HG03159 (cell line): Measurements from ENCODE around the gene MXD4.
"Not testable (repeated sequence)": the region's sequence is repeated elsewhere in the genome, so short reads cannot be mapped to it uniquely, and the experiment has no call there.

Experiments used
- ATAC-seq: cut with Tn5 transposase; IDR thresholded peaks from one replicate; pipeline ENCODE4 v1.9.1; 2021; ENCODE audit warnings: mild to moderate bottlenecking, moderate library complexity; ENCODE audit not compliant: unreplicated experiment

MXD4 gene

DNA sequence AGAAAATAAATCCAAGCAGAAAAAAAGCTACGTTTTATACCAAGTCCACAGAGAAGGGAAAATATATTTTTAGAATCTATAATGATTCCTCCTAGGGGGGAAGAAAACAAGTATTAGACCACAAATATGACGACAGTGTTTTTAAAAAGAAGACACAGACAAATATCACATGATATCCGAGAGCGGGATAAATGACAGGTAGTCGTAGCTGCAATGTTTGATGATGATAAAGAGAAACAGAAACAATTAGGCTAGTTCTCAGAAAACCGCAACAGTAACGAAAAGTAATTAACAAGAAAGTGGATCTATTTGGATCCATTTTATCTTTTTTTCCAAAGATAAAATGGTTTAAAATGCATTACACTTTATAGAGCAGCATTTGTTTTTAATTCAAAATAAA lies 20.9 kb downstream of the MXD4 start:
- no peak for ATAC-seq

DNA sequence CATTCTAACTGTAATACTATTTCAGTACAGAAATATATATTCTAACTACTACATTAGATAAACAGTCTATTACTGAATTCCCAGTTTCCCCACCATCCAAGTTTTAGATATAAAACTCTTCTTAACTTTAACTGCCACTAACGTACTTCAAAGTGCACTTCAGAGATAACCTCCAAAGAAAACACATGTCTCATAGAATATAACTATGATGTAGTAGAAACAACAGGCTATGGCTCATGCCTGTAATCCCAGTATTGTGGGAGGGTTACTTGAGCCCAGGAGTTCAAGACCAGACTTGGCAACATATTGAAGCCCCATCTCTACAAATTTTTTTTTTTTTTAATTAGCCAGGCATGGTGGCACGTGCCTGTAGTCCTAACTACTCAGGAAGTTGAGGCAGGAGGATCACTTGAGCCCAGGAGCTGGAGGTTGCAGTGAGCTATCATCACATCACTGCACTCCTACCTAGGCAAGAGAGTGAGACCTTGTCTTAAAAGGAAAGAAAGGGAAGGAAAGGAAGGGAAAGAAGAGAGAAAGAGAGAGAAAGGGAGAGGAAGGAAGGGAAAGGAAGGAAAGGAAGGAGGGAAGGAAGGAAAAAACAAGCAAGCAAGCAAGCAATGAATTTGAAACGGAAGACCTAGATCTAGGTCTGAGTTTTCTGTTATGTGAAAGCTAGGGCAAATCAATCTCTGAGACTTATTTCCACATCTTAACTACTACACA lies 24.8 kb downstream of the MXD4 start:
- no peak for ATAC-seq

DNA sequence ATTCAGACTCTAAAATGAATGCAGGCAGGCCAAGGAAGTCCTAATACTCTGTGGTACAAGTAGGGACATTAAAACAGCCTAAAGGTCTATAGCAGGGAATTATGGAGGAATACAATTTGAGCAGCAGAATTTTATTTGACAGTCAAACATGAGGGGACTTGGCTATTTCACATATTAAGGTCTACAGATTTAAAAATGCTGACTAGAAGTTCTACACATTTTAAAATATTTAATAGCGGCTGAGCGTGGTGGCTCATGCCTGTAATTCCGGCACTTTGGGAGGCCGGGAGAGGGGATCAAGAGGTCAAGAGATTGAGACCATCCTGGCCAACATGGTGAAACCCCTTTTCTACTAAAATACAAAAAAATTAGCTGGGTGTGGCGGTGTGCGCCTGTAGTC lies 30.8 kb downstream of the MXD4 start:
- ATAC-seq, result no peak

DNA sequence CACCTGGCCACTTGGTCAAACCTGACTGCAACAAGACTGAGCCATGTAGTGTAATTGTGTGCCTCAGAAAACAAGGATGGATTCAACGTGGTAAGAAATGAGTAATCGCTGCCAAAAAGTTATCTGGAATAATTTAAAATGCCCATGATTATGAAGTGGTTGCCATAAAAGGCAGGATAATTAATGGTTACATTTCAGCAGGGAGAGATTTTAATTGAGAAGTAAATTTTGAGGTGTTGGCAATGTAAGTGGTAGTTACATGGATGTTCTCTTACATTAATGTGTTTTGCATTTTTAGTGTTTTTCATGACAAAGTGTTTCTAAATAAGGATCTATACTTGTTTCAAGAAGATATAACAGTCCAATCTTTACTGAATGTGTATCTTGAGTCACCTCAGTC lies 35.6 kb downstream of the MXD4 start:
- no peak for ATAC-seq

DNA sequence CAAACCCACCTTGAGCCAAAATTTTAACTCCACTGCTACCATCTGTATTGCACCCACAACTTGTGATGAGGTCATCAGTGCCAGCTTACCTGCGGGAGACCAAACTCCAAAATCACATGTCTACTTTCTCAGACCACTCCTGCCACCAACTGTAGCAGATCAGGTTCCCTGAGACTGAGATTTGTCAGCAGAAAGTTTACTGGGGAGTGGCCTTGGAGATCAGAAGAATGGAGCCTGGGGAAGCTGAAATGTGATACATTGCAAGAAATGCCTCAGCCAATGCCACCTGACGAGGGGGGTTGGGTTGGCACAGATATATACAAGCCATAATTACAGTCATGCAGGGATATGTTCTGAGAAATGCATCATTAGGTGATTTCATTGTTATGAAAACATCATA lies 39.1 kb downstream of the MXD4 start:
- no peak for ATAC-seq

DNA sequence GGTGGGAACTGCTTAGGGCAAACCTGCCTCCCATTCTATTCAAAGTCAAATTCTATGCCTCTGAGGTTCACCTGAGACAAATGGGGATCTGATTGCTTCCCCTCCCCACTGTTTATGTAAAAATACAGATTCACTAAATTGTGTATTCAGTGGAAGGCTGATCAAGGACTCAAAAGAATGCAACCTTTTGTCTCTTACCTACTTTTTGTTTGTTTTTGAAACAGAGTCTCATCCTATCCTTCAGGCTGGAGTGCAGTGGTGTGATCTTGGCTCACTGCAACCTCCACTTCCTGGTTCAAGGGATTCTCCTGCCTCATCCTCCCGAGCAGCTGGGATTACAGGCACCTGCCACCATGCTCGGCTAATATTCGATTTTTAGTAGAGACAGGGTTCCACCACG lies 40.5 kb downstream of the MXD4 start:
- not testable (repeated sequence) for ATAC-seq

DNA sequence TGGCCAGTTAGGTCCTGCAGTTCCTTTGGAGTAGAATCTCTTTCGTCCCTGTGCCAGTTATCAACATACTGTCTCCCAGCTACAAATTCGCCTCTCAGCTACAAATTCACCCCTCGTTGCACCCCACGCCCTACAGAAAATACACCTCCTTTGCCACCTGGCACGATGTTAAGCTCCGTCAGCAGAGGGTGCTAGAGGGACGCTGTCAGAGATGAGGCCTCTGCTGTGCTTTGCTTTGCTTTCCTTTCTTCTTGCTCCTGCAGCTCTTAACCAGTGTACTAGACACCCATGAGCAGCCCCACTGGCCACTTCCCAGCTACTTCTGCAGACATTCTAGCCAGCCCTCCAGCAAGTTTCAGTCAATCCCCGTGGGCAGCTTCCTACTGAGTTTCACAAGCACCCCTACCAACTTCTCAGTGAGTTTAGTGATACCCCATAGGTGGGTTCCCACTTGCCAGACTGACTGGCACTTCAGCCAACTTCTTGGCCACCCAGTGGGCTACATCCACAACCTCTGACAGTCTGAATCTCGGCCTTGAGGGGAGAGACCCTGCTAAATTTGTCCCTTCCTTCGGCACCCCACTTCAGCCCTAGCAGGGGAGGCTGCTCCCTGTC lies 41.8 kb downstream of the MXD4 start:
- ATAC-seq, result no peak

DNA sequence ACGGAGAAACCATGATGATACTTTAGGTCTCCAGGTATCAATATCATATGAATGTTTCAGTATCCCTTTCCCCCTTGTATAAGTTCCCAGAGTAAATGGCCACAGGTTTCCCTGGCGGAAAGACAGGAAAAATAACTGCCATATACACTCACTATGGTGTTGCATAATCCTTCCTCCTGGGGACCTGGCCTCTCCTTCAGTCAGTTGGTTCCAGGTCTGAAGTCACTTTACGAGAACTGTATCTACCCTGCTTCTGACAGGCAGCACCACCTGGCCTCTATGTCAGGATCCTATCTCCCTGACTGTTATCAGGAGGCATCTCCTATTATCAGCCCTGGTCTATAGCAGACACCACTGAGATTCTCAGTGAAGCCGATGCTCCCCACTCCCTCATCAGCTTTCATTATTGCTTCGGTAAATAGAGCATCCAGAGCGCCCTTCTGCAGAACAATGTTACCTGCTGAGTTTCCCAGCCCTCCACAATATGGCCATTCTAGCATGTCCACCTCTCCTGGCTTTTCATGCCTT lies 42.6 kb downstream of the MXD4 start:
- ATAC-seq, result no peak

DNA sequence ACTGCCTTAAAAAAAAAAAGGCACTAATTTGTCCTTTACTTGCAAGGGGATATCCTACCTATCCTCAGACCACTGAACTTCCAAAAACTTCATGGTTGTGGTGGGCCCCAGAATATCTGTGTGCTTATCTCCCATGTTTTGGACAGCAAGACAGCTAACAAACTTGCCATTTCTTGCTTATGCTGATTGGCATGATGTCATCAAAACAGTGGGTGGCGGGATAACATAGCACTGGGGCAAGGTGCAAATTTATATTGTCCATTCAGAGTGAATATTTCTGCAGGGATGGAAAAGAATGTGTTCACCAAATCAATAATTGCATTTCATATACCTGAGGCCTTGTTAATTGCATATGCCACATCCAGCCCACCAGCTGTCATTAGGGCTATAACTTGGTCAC lies 43.5 kb downstream of the MXD4 start:
- no peak for ATAC-seq

DNA sequence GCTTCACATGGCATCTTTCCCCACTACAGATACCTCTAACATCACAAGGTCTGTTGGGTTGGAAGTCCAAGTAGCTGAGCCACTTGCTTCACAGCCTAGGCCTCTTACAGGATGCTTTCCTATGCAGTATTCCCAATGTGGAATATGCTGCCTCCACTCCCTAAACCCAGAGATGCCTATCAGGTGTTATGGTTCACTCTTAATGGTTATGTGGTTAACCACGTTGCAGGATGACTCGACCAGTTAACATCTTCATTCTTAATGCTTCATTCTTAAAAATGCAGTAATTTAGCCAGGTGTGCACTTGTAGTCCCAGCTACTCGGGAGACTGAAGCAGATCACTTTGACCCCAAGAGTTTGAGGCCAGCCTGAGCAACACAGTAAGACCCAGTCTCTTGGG lies 44.2 kb downstream of the MXD4 start:
- ATAC-seq, result no peak

DNA sequence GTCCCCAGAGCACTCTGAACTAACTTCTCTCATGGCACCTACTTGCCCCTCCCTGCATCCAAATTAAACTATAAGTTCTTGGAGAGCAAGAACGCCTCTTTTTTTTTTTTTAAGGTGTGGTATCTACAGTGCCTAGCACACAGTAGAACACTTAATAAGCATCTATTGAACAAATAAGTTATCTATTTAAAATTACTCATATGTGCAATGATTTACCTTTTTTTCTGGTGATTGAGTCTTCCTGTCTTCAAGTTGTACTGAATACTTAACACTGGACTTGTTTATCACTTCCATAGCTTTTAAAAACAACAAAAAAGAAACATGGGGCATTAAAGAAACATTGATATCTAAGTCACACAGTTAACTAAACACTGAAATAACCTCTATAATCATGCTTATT lies 49.1 kb downstream of the MXD4 start:
- ATAC-seq, result no peak

DNA sequence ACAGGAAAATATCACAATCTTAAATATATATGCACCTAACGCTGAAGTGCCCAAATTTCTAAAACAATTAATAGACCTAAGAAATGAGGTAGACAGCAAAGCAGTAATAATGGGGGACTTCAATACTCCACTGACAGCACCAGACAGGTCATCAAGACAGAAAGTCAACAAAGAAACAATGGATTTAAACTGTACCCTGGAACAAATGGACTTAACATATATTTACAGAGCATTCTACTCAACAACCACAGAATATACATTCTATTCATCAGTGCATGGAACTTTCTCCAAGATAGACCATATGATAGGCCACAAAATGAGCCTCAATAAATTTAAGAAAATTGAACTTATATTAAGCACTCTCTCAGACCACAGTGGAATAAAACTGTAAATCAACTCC lies 59.1 kb downstream of the MXD4 start:
- ATAC-seq, result not testable (repeated sequence)
